GM23248 (cell line): ENCODE measurements around the gene WDR4. TPM values are rescaled to one million over a fixed set of nuclear protein-coding genes. Genes with fewer than 3 reads are reported as not detected.
A peak's percentile ranks its signal among the peaks of the same experiment; 100 is the strongest.
"Not testable (repeated sequence)": the region's sequence is repeated elsewhere in the genome, so short reads cannot be mapped to it uniquely, and the experiment has no call there.

Experiments
- DNase-seq: peaks from one replicate; pipeline ENCODE4 v3.0.0-alpha.2; 2015
- H2AFZ ChIP-seq: fragments of 200-600 bp; sonication (generic); 2 replicates; pipeline ENCODE4 v1.6.1; 2016; ENCODE audit warnings: antibody characterized with exemption
- H3F3A ChIP-seq: fragments of 200-600 bp; sonication (generic); 2 replicates; pipeline ENCODE4 v1.6.1; 2016; ENCODE audit warnings: mild to moderate bottlenecking, antibody characterized with exemption, mixed run types; ENCODE audit not compliant: insufficient read depth
- H3K27ac ChIP-seq: fragments of 200-600 bp; sonication (generic); 2 replicates; pipeline ENCODE4 v1.5.1; 2016; ENCODE audit warnings: mild to moderate bottlenecking
- H3K27me3 ChIP-seq: fragments of 200-600 bp; sonication (generic); replicated peaks from 2 replicates; pipeline ENCODE4 v1.6.1; 2016; ENCODE audit warnings: mild to moderate bottlenecking; ENCODE audit not compliant: insufficient read depth
- H3K36me3 ChIP-seq: fragments of 200-600 bp; sonication (generic); 2 replicates; pipeline ENCODE4 v1.6.1; 2016; ENCODE audit warnings: low read depth, mild to moderate bottlenecking
- H3K4me1 ChIP-seq: fragments of 200-600 bp; sonication (generic); 2 replicates; pipeline ENCODE4 v1.6.1; 2016; ENCODE audit warnings: mild to moderate bottlenecking; ENCODE audit not compliant: insufficient read depth
- H3K4me2 ChIP-seq: fragments of 200-600 bp; sonication (generic); one replicate; pipeline ENCODE4 v1.6.1; 2016; ENCODE audit warnings: mild to moderate bottlenecking; ENCODE audit not compliant: unreplicated experiment
- H3K4me3 ChIP-seq: fragments of 200-600 bp; sonication (generic); 2 replicates; pipeline ENCODE4 v1.5.1; 2016; ENCODE audit warnings: mild to moderate bottlenecking
- H3K79me2 ChIP-seq: fragments of 200-600 bp; sonication (generic); 2 replicates; pipeline ENCODE4 v1.6.1; 2016; ENCODE audit warnings: mild to moderate bottlenecking; ENCODE audit not compliant: insufficient read depth
- H3K9ac ChIP-seq: fragments of 200-600 bp; sonication (generic); 2 replicates; pipeline ENCODE4 v1.6.1; 2016; ENCODE audit warnings: mild to moderate bottlenecking
- H3K9me2 ChIP-seq: fragments of 200-600 bp; sonication (generic); 2 replicates; pipeline ENCODE4 v1.6.1; 2016; ENCODE audit warnings: mixed run types, mild to moderate bottlenecking, moderate library complexity; ENCODE audit not compliant: insufficient read depth
- H3K9me3 ChIP-seq: fragments of 200-600 bp; sonication (generic); one replicate; pipeline ENCODE4 v1.6.1; 2017; ENCODE audit warnings: low read depth
- H4K20me1 ChIP-seq: fragments of 200-600 bp; sonication (generic); 2 replicates; pipeline ENCODE4 v1.6.0; 2016; ENCODE audit not compliant: insufficient read depth
- EZH2 ChIP-seq: fragments of 200-600 bp; sonication (generic); IDR thresholded peaks from 2 replicates; pipeline ENCODE4 v1.6.1; 2018; ENCODE audit warnings: antibody characterized with exemption, mild to moderate bottlenecking; ENCODE audit not compliant: insufficient read depth, poor library complexity, severe bottlenecking
- EZH2phosphoT487 ChIP-seq: fragments of 200-600 bp; sonication (generic); IDR thresholded peaks from 2 replicates; pipeline ENCODE4 v1.6.1; 2018; ENCODE audit warnings: antibody characterized with exemption, moderate library complexity, mild to moderate bottlenecking, low read depth; ENCODE audit not compliant: insufficient read depth
- WGBS, 2 experiments: methylation state at CpG; one replicate each; pipeline ENCODE4 v1.1.6; 2015 to 2017; ENCODE audit warnings: low lambda C conversion rate in 2 of 2, low coverage in 1 of 2; ENCODE audit errors: missing lambda C conversion rate in 2 of 2; 5-methylcytosine and 5-hydroxymethylcytosine counted together
- in situ Hi-C: fragments of 300-500 bp; cut with MboI; formaldehyde crosslinking; loops from 2 replicates; pipeline ENCODE4 v1.15.0; 2020
- polyA plus RNA-seq: library from polyadenylated mRNA; unstranded; fragments of >200 nt; fragmentation: Nextera tagmentation; extraction: Ambion mirVana; gene quantifications from 2 replicates; pipeline ENCODE4 v1.2.1, GENCODE V29; 2016
- total RNA-seq: library from RNA; depleted of rRNA; stranded (reverse); fragments of >200 nt; shearing (Covaris generic); gene quantifications from 2 replicates; pipeline ENCODE4 v1.2.3, GENCODE V29; 2014; rRNA removed

The WDR4 gene
- total RNA-seq (8.6 and 13.5 TPM in 2 replicates), polyA plus RNA-seq (11.9 and 12.5 TPM in 2 replicates)

GRCh38 chr21:42878993-42879787 lies at the start of gene WDR4:
TSS of gene WDR4 (minus strand) at chr21:42879539. CDS start at chr21:42879495, 44 bp downstream.
- H3K9ac ChIP-seq = peak within 1 kb of the TSS; percentile 95
- peaks cover 8% of the 10 kb centered on the region for H3F3A ChIP-seq
- H3K4me1 ChIP-seq = peaks cover 5% of the 10 kb centered on the region
- 1% methylated on average over 76 to 77 of the region's 80 CpGs for WGBS, 2 experiments
- peak within 1 kb of the TSS; percentile 97 for H3K4me3 ChIP-seq
- H3K9me3 ChIP-seq = no peaks in the 10 kb centered on the region
- no peaks in the 10 kb centered on the region for H3K27me3 ChIP-seq
- peaks cover 6% of the 10 kb centered on the region; the same call in 1 of the 2 replicates for H3K36me3 ChIP-seq
- H3K9me2 ChIP-seq = no peaks in the 10 kb centered on the region
- DNase-seq = peak; percentile 98
- H3K79me2 ChIP-seq = peaks cover 55% of the 10 kb centered on the region
- H2AFZ ChIP-seq = peak within 1 kb of the TSS; percentile 99
- no peaks in the 10 kb centered on the region for H4K20me1 ChIP-seq
- TF ChIP-seq EZH2phosphoT487 = no peak
- no peak for TF ChIP-seq EZH2
- in situ Hi-C loops = no loop called here
- peak within 1 kb of the TSS; percentile 97 for H3K4me2 ChIP-seq
- peak within 1 kb of the TSS; percentile 84 for H3K27ac ChIP-seq

GRCh38 chr21:42927474-42928200 lies 48.3 kb upstream of the WDR4 start:
- in situ Hi-C loops, H3K4me2 ChIP-seq, H3K9ac ChIP-seq, H3K36me3 ChIP-seq, H3K9me3 ChIP-seq, H3K79me2 ChIP-seq, H3K4me3 ChIP-seq, H3F3A ChIP-seq, H3K4me1 ChIP-seq, H4K20me1 ChIP-seq, H3K9me2 ChIP-seq, H3K27ac ChIP-seq, H2AFZ ChIP-seq, DNase-seq, H3K27me3 ChIP-seq: not testable (repeated sequence)
- WGBS, 2 experiments = 86 to 92% methylated on average over 18 to 23 of the region's 23 CpGs

GRCh38 chr21:42925114-42925926 lies 46.0 kb upstream of the WDR4 start, which contains the start of gene ERVH48-1:
TSS of gene ERVH48-1 (minus strand) at chr21:42925630. CDS start at chr21:42919006, 6,624 bp downstream.
- no peaks in the 10 kb centered on the region for H3K9me2 ChIP-seq
- DNase-seq = no peak
- H3K79me2 ChIP-seq = no peaks in the 10 kb centered on the region
- no peak within 1 kb of the TSS for H3K9ac ChIP-seq
- no peaks in the 10 kb centered on the region for H3K27me3 ChIP-seq
- H2AFZ ChIP-seq = peak within 1 kb of the TSS; percentile 89; the same call in 1 of the 2 replicates
- H3K4me2 ChIP-seq = no peak within 1 kb of the TSS
- H3K9me3 ChIP-seq = no peaks in the 10 kb centered on the region
- no peaks in the 10 kb centered on the region for H4K20me1 ChIP-seq
- no peak for TF ChIP-seq EZH2phosphoT487
- no peak within 1 kb of the TSS for H3K27ac ChIP-seq
- WGBS, 2 experiments = 87 to 89% methylated on average over 29 of the region's 29 CpGs
- H3K36me3 ChIP-seq = no peaks in the 10 kb centered on the region
- no peak within 1 kb of the TSS for H3K4me3 ChIP-seq
- H3F3A ChIP-seq = no peaks in the 10 kb centered on the region
- no peaks in the 10 kb centered on the region for H3K4me1 ChIP-seq
- in situ Hi-C loops = no loop called here

- Histone ChIP-seq H3K4me1 (no peaks in the 10 kb centered on the region), H3K36me3 (no peaks in the 10 kb centered on the region), H3K79me2 (no peaks in the 10 kb centered on the region), H3K4me2 (peak overlapping the region; percentile 56), H3K27ac (no peak overlapping the region), H3F3A (no peaks in the 10 kb centered on the region), H3K4me3 (no peak overlapping the region), H3K9ac (peak overlapping the region; percentile 43; the same call in 1 of the 2 replicates), H4K20me1 (no peaks in the 10 kb centered on the region), H2AFZ (peak overlapping the region; percentile 89), H3K9me3 (no peaks in the 10 kb centered on the region), H3K9me2 (no peaks in the 10 kb centered on the region), H3K27me3 (no peaks in the 10 kb centered on the region)
- DNase-seq = no peak
- in situ Hi-C loops = no loop called here
- 86 to 87% methylated on average over 6 of the region's 6 CpGs for WGBS, 2 experiments
- TF ChIP-seq EZH2 (no peak), EZH2phosphoT487 (no peak)
Measured at GRCh38 chr21:42924433-42924751, 45.1 kb upstream of the WDR4 start.
